GM08714 (cell line): Measurements from ENCODE around the gene VEPH1.

Experiments used
- H3K4me3 ChIP-seq: fragments of 200-500 bp; sonication (Bioruptor generic); 2 replicates; pipeline ENCODE4 v1.5.1; 2014; ENCODE audit warnings: mild to moderate bottlenecking, low read length, inconsistent platforms
- ZNF274 ChIP-seq: IDR thresholded peaks from 2 replicates; pipeline ENCODE4 v1.6.1; 2012; ENCODE audit warnings: mild to moderate bottlenecking, low read depth, low read length

The VEPH1 gene

GRCh38 chr3:157408499-157409149, 94.6 kb downstream of the VEPH1 start:
- TF ChIP-seq ZNF274, result no peak
- no peak overlapping the region for H3K4me3 ChIP-seq

- TF ChIP-seq ZNF274, result no peak
- no peak overlapping the region for H3K4me3 ChIP-seq
Observed at GRCh38 chr3:157407769-157408168, 95.4 kb downstream of the VEPH1 start.

GRCh38 chr3:157406394-157406793, 96.8 kb downstream of the VEPH1 start:
- H3K4me3 ChIP-seq, result no peak overlapping the region
- TF ChIP-seq ZNF274, result no peak

- H3K4me3 ChIP-seq, result no peak overlapping the region
- no peak for TF ChIP-seq ZNF274
Observed at GRCh38 chr3:157405457-157405856, 97.8 kb downstream of the VEPH1 start.

GRCh38 chr3:157404381-157404780, 98.8 kb downstream of the VEPH1 start:
- H3K4me3 ChIP-seq, result no peak overlapping the region
- no peak for TF ChIP-seq ZNF274

GRCh38 chr3:157398598-157398997, 104.6 kb downstream of the VEPH1 start:
- no peak overlapping the region for H3K4me3 ChIP-seq
- TF ChIP-seq ZNF274, result no peak

- TF ChIP-seq ZNF274, result no peak
Observed at GRCh38 chr3:157394411-157394810, 108.8 kb downstream of the VEPH1 start.

GRCh38 chr3:157393113-157393512, 110.1 kb downstream of the VEPH1 start:
- no peak overlapping the region for H3K4me3 ChIP-seq
- TF ChIP-seq ZNF274, result no peak

More at GRCh38 chr3:157394411-157394810, 108.8 kb downstream of the VEPH1 start:
- no peak overlapping the region for H3K4me3 ChIP-seq

- H3K4me3 ChIP-seq, result no peak overlapping the region
- TF ChIP-seq ZNF274, result no peak
Observed at GRCh38 chr3:157392104-157392503, 111.1 kb downstream of the VEPH1 start.

GRCh38 chr3:157390713-157391515, 112.3 kb downstream of the VEPH1 start:
- H3K4me3 ChIP-seq, result no peak overlapping the region
- TF ChIP-seq ZNF274, result no peak

- H3K4me3 ChIP-seq, result no peak overlapping the region
- no peak for TF ChIP-seq ZNF274
Observed at GRCh38 chr3:157388976-157389375, 114.2 kb downstream of the VEPH1 start.

GRCh38 chr3:157387708-157388435, 115.3 kb downstream of the VEPH1 start:
- TF ChIP-seq ZNF274, result no peak
- no peak overlapping the region for H3K4me3 ChIP-seq

- no peak for TF ChIP-seq ZNF274
- H3K4me3 ChIP-seq, result no peak overlapping the region
Observed at GRCh38 chr3:157384491-157384890, 118.7 kb downstream of the VEPH1 start.

- no peak overlapping the region for H3K4me3 ChIP-seq
- TF ChIP-seq ZNF274, result no peak
Observed at GRCh38 chr3:157384031-157384430, 119.2 kb downstream of the VEPH1 start.

- no peak overlapping the region for H3K4me3 ChIP-seq
- no peak for TF ChIP-seq ZNF274
Observed at GRCh38 chr3:157381606-157382005, 121.6 kb downstream of the VEPH1 start.
